K562 (cell line): ENCODE results near the gene USP5. TPM values are rescaled to one million over a fixed set of nuclear protein-coding genes. Genes with fewer than 3 reads are reported as not detected.

Source experiments
- ATAC-seq: fragments of 200-7000 bp; cut with Tn5 transposase; 3 replicates; pipeline ENCODE4 v1.9.1; 2020; ENCODE audit warnings: moderate library complexity
- BruUV-seq: library from RNA; stranded (reverse); fragments of 400-500 nt; replicated peaks from 2 replicates; lab custom pipeline; 2021; lab: Mats Ljungman, UMichigan
- CTCF ChIA-PET: fragments of 300-600 bp; formaldehyde crosslinking; extraction: SDS; loops from one replicate; lab custom pipeline; 2021; ENCODE audit warnings: low intra/inter-chr PET ratio; lab: Yijun Ruan, JAX
- POLR2A ChIA-PET: fragments of 300-600, 350-650 bp; sonication (Branson Sonifier 250); formaldehyde crosslinking; extraction: SDS; loops from one replicate; lab custom pipeline; 2021; ENCODE audit warnings: antibody characterized with exemption, inconsistent platforms; lab: Yijun Ruan, JAX
- DNase-seq, 4 experiments: peaks; one replicate each; pipeline versions ENCODE4 v3.0.0 to v3.0.0-alpha.2; 2011 to 2018; ENCODE audit warnings: low spot score in 3 of 4, mixed read lengths in 3 of 4; ENCODE audit errors: extremely low read depth in 1 of 4
- FAIRE-seq: peaks from 2 replicates; lab custom pipeline; 2011; peaks lifted over from hg19 to GRCh38; lab: Jason Lieb, UNC
- H2AFZ ChIP-seq: 2 replicates; pipeline ENCODE4 v1.6.0; 2011; ENCODE audit warnings: low read depth, low read length, control low read depth, inconsistent platforms
- H3K27ac ChIP-seq: fragments of 200-600 bp; 3 replicates; pipeline ENCODE4 v1.8.0; 2011; ENCODE audit warnings: low read depth, mild to moderate bottlenecking, control low read depth, inconsistent platforms, low read length, moderate library complexity, mixed read lengths; ENCODE audit errors: extremely low read depth
- H3K27me3 ChIP-seq, 2 experiments: fragments of 300-600 bp in 1 of 2; 2 replicates in 1 of 2; 3 replicates in 1 of 2; pipeline versions ENCODE4 v1.6.0 to v1.8.0; 2011; ENCODE audit warnings: inconsistent platforms in 2 of 2, low read length in 2 of 2, mild to moderate bottlenecking in 1 of 2, mixed read lengths in 1 of 2, moderate library complexity in 1 of 2; ENCODE audit not compliant: control insufficient read depth in 2 of 2, insufficient read depth in 2 of 2
- H3K36me3 ChIP-seq: fragments of 300-600 bp; 3 replicates; pipeline ENCODE4 v1.8.0; 2011; ENCODE audit warnings: mild to moderate bottlenecking, low read length, inconsistent platforms; ENCODE audit not compliant: control insufficient read depth, insufficient read depth
- H3K4me1 ChIP-seq, 2 experiments: fragments of 200-600 bp in 1 of 2; replicated peaks in 1 of 2; 2 replicates in 1 of 2; 3 replicates in 1 of 2; pipeline versions ENCODE4 v1.5.1 to v1.8.0; 2011; ENCODE audit warnings: inconsistent platforms in 2 of 2, low read length in 2 of 2, mild to moderate bottlenecking in 1 of 2, mixed read lengths in 1 of 2, moderate library complexity in 1 of 2; ENCODE audit not compliant: control insufficient read depth in 2 of 2, insufficient read depth in 2 of 2
- H3K4me2 ChIP-seq: 2 replicates; pipeline ENCODE4 v1.6.1; 2011; ENCODE audit warnings: low read length, control low read depth, inconsistent platforms, mixed read lengths; ENCODE audit not compliant: insufficient read depth
- H3K4me3 ChIP-seq: fragments of 200-600 bp; sonication (generic), shearing (Covaris generic); 2 replicates; pipeline ENCODE4 v1.5.1; 2016; ENCODE audit warnings: control low read depth, inconsistent platforms
- H3K79me2 ChIP-seq: fragments of 200-600 bp; 3 replicates; pipeline ENCODE4 v1.8.0; 2011; ENCODE audit warnings: low read length, inconsistent platforms; ENCODE audit not compliant: control insufficient read depth, insufficient read depth
- H3K9ac ChIP-seq, 2 experiments: 2 replicates each; pipeline versions ENCODE4 v1.6.0 to v1.6.1; 2011; ENCODE audit warnings: low read depth in 2 of 2, low read length in 2 of 2, control low read depth in 1 of 2, inconsistent platforms in 1 of 2, mild to moderate bottlenecking in 1 of 2, mixed read lengths in 1 of 2; ENCODE audit not compliant: insufficient read depth in 1 of 2
- H3K9me1 ChIP-seq: one replicate; pipeline ENCODE4 v1.6.0; 2011; ENCODE audit warnings: inconsistent platforms, mild to moderate bottlenecking, low read length, moderate library complexity; ENCODE audit not compliant: control insufficient read depth, insufficient read depth
- H3K9me3 ChIP-seq: replicated peaks from 2 replicates; pipeline ENCODE4 v1.5.1; 2011; ENCODE audit warnings: low read depth, low read length, inconsistent platforms; ENCODE audit not compliant: control insufficient read depth, insufficient read depth
- H4K20me1 ChIP-seq: replicated peaks from 2 replicates; pipeline ENCODE4 v1.6.1; 2011; ENCODE audit warnings: low read length, inconsistent platforms, mixed read lengths; ENCODE audit not compliant: control insufficient read depth, insufficient read depth
- CEBPG ChIP-seq, 3 experiments: fragments of 200-800 bp in 1 of 3; sonication (Bioruptor generic) in 1 of 3; sonication (generic) in 1 of 3; formaldehyde crosslinking in 1 of 3; IDR thresholded peaks in 2 of 3; conservative IDR thresholded peaks in 1 of 3; 2 replicates each; pipeline versions ENCODE4 v1.6.1 to v1.8.0; 2016 to 2022; ENCODE audit warnings: missing compliant biosample characterization in 2 of 3, missing genetic modification characterization in 2 of 3, mild to moderate bottlenecking in 1 of 3, missing genetic modification reagents in 1 of 3
- GTF2A2 ChIP-seq: IDR thresholded peaks from 2 replicates; pipeline ENCODE4 v1.6.1; 2016; ENCODE audit warnings: mild to moderate bottlenecking, missing genetic modification characterization, missing compliant biosample characterization
- IRF1 ChIP-seq: sonication (generic); formaldehyde crosslinking; IDR thresholded peaks from 2 replicates; pipeline ENCODE4 v1.8.0; 2022; ENCODE audit warnings: missing genetic modification reagents, mild to moderate bottlenecking, borderline replicate concordance
- NRF1 ChIP-seq, 2 experiments: fragments of 450-650 bp; IDR thresholded peaks in 1 of 2; conservative IDR thresholded peaks in 1 of 2; 2 replicates each; pipeline ENCODE4 v1.6.1; 2014; ENCODE audit warnings: mild to moderate bottlenecking in 2 of 2
- TAF9B ChIP-seq: fragments of 450-650 bp; IDR thresholded peaks from 2 replicates; pipeline ENCODE4 v1.6.1; 2018; ENCODE audit warnings: mild to moderate bottlenecking; ENCODE audit not compliant: partially characterized antibody
- ZBTB12 ChIP-seq: fragments of 250-450 bp; sonication (Bioruptor Pico); IDR thresholded peaks from 2 replicates; pipeline ENCODE4 v1.4.0; 2020
- ZC3H4 ChIP-seq: sonication (generic); formaldehyde crosslinking; IDR thresholded peaks from 2 replicates; pipeline ENCODE4 v1.9.0; 2021; ENCODE audit warnings: missing genetic modification reagents, borderline replicate concordance
- ZNF583 ChIP-seq: fragments of 250-450 bp; sonication (Bioruptor Pico); IDR thresholded peaks from 2 replicates; pipeline ENCODE4 v1.4.0; 2020
- ZNF830 ChIP-seq: fragments of 250-450 bp; sonication (Bioruptor Pico); IDR thresholded peaks from 2 replicates; pipeline ENCODE4 v1.5.0; 2021; ENCODE audit warnings: mild to moderate bottlenecking
- WGBS: fragments of 100-300 bp; shearing (Covaris generic); methylation state at CpG from one replicate; pipeline ENCODE4 v1.1.6; 2016; ENCODE audit warnings: low coverage, mixed read lengths; ENCODE audit not compliant: insufficient coverage; ENCODE audit errors: missing lambda C conversion rate; 5-methylcytosine and 5-hydroxymethylcytosine counted together
- in situ Hi-C: fragments of 300-500 bp; cut with MboI; formaldehyde crosslinking; loops from 4 replicates; pipeline ENCODE4 v1.15.0; 2018; ENCODE audit warnings: inconsistent platforms, mixed read lengths
- intact Hi-C: fragments of 100-400 bp; cut with micrococcal nuclease; formaldehyde crosslinking; loops from 2 replicates; pipeline ENCODE4 v1.14.2; 2022
- polyA plus RNA-seq, 8 experiments: library from polyadenylated mRNA; depleted of rRNA in 4 of 8; stranded (reverse) in 5 of 8; unstranded in 3 of 8; fragments of >200 nt; fragmentation: Nextera tagmentation in 2 of 8; fragmentation: Illumina TruSeq in 1 of 8; extraction: Ambion mirVana in 2 of 8; extraction: Trizol in 1 of 8; gene quantifications; 2 replicates each; pipeline versions ENCODE4 v1.2.1 to v1.2.3, GENCODE V29; 2011 to 2014; ENCODE audit warnings: inconsistent platforms in 1 of 8, missing spikeins in 1 of 8
- total RNA-seq, 7 experiments: library from RNA; depleted of rRNA in 6 of 7; stranded (reverse); fragments of >200 nt in 6 of 7; fragmentation: Illumina TruSeq in 2 of 7; extraction: Trizol in 2 of 7; gene quantifications; 2 replicates each; pipeline versions ENCODE4 v1.2.1 to v1.2.3, GENCODE V29; 2011 to 2021; ENCODE audit warnings: low replicate concordance in 1 of 7

Gene USP5
- total and polyA plus RNA-seq, 9 of the 15 experiments (the other 6 are each of a cell fraction or from before 2014, with no cell fraction given): 1.4 to 107 (median 48.6) TPM

- TF ChIP-seq CEBPG (CRISPR knock-in tag; IDR thresholded peaks at IDR 0.05) (no peak), CEBPG (tag; conservative IDR thresholded peaks at IDR 0.05 in 1 of 2, IDR thresholded peaks at IDR 0.05 in 1 of 2) (no peak)
- TF ChIP-seq, all 486 proteins: peak for 0
These were observed 3.4 kb downstream of the USP5 start (continued) for GRCh38 chr12:6855322-6855721.

- Histone ChIP-seq H2AFZ (no peak overlapping the region), H3K27ac (no peak overlapping the region), H3K27me3 (no peaks in the 10 kb centered on the region), H3K79me2 (peaks cover 15% of the 10 kb centered on the region), H4K20me1 (no peaks in the 10 kb centered on the region), H3K4me2 (no peak overlapping the region), H3K36me3 (peaks cover 90% of the 10 kb centered on the region), H3K4me3 (no peak overlapping the region), H3K4me1 (peaks cover 4 to 5% of the 10 kb centered on the region in 2 experiments; a peak in 3 of 5 replicates), H3K9me1 (peaks cover 3% of the 10 kb centered on the region), H3K9ac (no peak overlapping the region), H3K9me3 (no peaks in the 10 kb centered on the region)
- POLR2A ChIA-PET: interaction anchor here (0.9 kb wide), 1 partner anchor 10 kb away, joined by 5 read pairs; no protein-coding TSS in a partner anchor
- no peak for DNase-seq
- CTCF ChIA-PET: no interaction called here
- WGBS: 56% methylated on average over 1 of the region's 2 CpGs
- FAIRE-seq: no peak
- intact Hi-C loops: no loop called here
- in situ Hi-C loops: no loop called here
- no peak for TF ChIP-seq NRF1 (conservative IDR thresholded peaks at IDR 0.05 in 1 of 2, IDR thresholded peaks at IDR 0.05 in 1 of 2)
- no peak for TF ChIP-seq ZNF830 (CRISPR knock-in tag)
- no peak for TF ChIP-seq IRF1 (CRISPR knock-in tag)
- TF ChIP-seq ZNF583 (CRISPR knock-in tag): no peak
- TF ChIP-seq TAF9B: no peak
- no peak for TF ChIP-seq GTF2A2 (tag)
- no peak for TF ChIP-seq ZBTB12 (CRISPR knock-in tag)
- TF ChIP-seq ZC3H4 (CRISPR knock-in tag): no peak
- no peak for ATAC-seq
- BruUV-seq: no TSS peak
These were observed 6.8 kb downstream of the USP5 start for GRCh38 chr12:6858799-6859198.
